Common myeloid progenitor, CD34-positive (primary cell): ENCODE measurements around the gene LHX6.

Experiments used
- CTCF ChIA-PET: fragments of 350-600 bp; sonication (Branson Sonifier 250); formaldehyde crosslinking; loops from one replicate; lab custom pipeline; 2021; ENCODE audit warnings: antibody characterized with exemption; lab: Charles Lee
- POLR2A ChIA-PET: fragments of 350-600 bp; sonication (Branson Sonifier 250); formaldehyde crosslinking; loops from one replicate; lab custom pipeline; 2021; ENCODE audit warnings: antibody characterized with exemption; lab: Charles Lee
- DNase-seq, 3 donors: peaks; one replicate each; pipeline versions ENCODE4 v3.0.0 to v3.0.0-alpha.2; 2013
- H3K27ac ChIP-seq, 2 experiments: 1 replicate in 1 of 2; 2 replicates in 1 of 2; pipeline ENCODE4 v1.7.0; 2013; ENCODE audit warnings: inconsistent platforms in 2 of 2, low read length in 2 of 2, mild to moderate bottlenecking in 2 of 2, low read depth in 1 of 2, moderate library complexity in 1 of 2; ENCODE audit not compliant: severe bottlenecking in 2 of 2, insufficient read depth in 1 of 2, poor library complexity in 1 of 2
- H3K27me3 ChIP-seq, 5 experiments: replicated peaks in 2 of 5; 1 replicate in 3 of 5; 2 replicates in 2 of 5; pipeline versions ENCODE4 v1.6.1 to v1.7.0; 2013; ENCODE audit warnings: low read length in 4 of 5, mild to moderate bottlenecking in 2 of 5, moderate library complexity in 2 of 5, inconsistent platforms in 1 of 5; ENCODE audit not compliant: insufficient read depth in 5 of 5, control insufficient read depth in 4 of 5
- H3K36me3 ChIP-seq, 4 experiments: 1 replicate in 2 of 4; 2 replicates in 2 of 4; pipeline versions ENCODE4 v1.6.1 to v1.7.0; 2013; ENCODE audit warnings: low read length in 3 of 4, control low read depth in 1 of 4, mild to moderate bottlenecking in 1 of 4; ENCODE audit not compliant: control insufficient read depth in 4 of 4, insufficient read depth in 4 of 4
- H3K4me1 ChIP-seq, 4 experiments: 1 replicate in 3 of 4; 2 replicates in 1 of 4; pipeline versions ENCODE4 v1.6.1 to v1.7.1; 2013; ENCODE audit warnings: low read length in 3 of 4, mild to moderate bottlenecking in 3 of 4, control low read depth in 1 of 4, inconsistent platforms in 1 of 4, moderate library complexity in 1 of 4; ENCODE audit not compliant: control insufficient read depth in 4 of 4, insufficient read depth in 4 of 4; ENCODE audit errors: control extremely low read depth in 1 of 4
- H3K4me3 ChIP-seq, 7 experiments: 1 replicate in 4 of 7; 2 replicates in 3 of 7; pipeline versions ENCODE4 v1.5.1 to v1.7.0; 2013; ENCODE audit warnings: mild to moderate bottlenecking in 7 of 7, low read length in 6 of 7, moderate library complexity in 6 of 7, inconsistent platforms in 2 of 7, low read depth in 2 of 7, control low read depth in 1 of 7; ENCODE audit not compliant: insufficient read depth in 4 of 7, control insufficient read depth in 1 of 7; ENCODE audit errors: extremely low read depth in 1 of 7
- H3K9me3 ChIP-seq, 5 experiments: 1 replicate in 4 of 5; 2 replicates in 1 of 5; pipeline versions ENCODE4 v1.6.1 to v1.7.1; 2013; ENCODE audit warnings: low read length in 4 of 5, mild to moderate bottlenecking in 2 of 5, inconsistent platforms in 1 of 5, low read depth in 1 of 5, moderate library complexity in 1 of 5; ENCODE audit not compliant: control insufficient read depth in 4 of 5, insufficient read depth in 2 of 5; ENCODE audit errors: control extremely low read depth in 1 of 5
- WGBS: methylation state at CpG from one replicate; pipeline ENCODE4 v1.1.5; 2013; ENCODE audit not compliant: insufficient coverage; 5-methylcytosine and 5-hydroxymethylcytosine counted together

LHX6 gene

DNA sequence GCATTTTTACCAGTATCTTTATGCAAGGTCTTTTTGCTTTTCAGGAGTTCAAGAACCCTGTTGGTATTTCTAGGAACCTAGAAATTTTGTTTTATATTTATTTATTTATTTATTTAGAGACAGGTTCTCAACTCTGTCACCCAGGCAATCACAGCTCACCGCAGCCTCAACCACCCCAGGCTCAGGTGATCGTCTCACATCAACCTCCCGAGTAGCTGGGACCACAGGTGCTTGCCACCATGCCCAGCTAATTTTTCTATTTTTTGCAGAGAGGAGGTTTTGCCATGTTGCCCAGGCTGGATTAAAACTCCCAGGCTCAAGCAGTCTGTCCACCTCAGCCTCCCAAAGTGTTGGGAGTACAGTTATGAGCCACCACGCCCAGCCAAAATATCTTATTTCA lies 32.9 kb downstream of the LHX6 start:
- no peak overlapping the region for H3K27ac ChIP-seq
- ChIA-PET CTCF (no interaction called here), POLR2A (no interaction called here)
- H3K36me3 ChIP-seq = no peaks in the 10 kb centered on the region
- no peaks in the 10 kb centered on the region for H3K9me3 ChIP-seq
- H3K4me1 ChIP-seq = no peaks in the 10 kb centered on the region
- H3K27me3 ChIP-seq = no peaks in the 10 kb centered on the region
- H3K4me3 ChIP-seq = no peak overlapping the region
- WGBS = 100% methylated on average over 3 of the region's 4 CpGs
- no peak for DNase-seq

DNA sequence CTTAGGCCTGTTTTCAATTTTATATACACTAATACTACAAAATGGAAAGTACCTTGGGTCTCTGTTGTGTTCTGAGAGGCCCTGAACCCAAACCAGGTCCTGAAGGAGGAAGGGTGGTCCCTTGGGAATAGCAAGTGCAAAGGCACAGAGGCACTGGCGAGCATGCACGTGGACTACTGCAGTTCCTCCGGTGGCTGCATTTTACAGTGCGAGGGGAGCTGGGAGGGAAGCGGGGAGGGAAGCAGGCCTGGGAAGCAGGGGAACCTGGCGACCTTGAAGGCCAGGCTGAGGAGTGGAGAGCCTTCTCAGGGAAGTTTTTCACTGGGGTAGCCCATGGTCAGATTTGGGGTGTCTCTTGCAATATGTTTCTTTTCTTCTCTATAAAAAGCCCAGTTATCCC lies 35.1 kb downstream of the LHX6 start:
- H3K4me3 ChIP-seq = no peak overlapping the region
- H3K27ac ChIP-seq = no peak overlapping the region
- H3K4me1 ChIP-seq = no peaks in the 10 kb centered on the region
- POLR2A ChIA-PET = no interaction called here
- CTCF ChIA-PET = interaction anchor here (2.5 kb wide), 1 partner anchor 69 kb away, joined by 7 read pairs; no protein-coding TSS in a partner anchor
- WGBS = 100% methylated on average over 6 of the region's 6 CpGs
- DNase-seq = no peak
- H3K27me3 ChIP-seq = no peaks in the 10 kb centered on the region
- H3K9me3 ChIP-seq = no peaks in the 10 kb centered on the region
- H3K36me3 ChIP-seq = no peaks in the 10 kb centered on the region

DNA sequence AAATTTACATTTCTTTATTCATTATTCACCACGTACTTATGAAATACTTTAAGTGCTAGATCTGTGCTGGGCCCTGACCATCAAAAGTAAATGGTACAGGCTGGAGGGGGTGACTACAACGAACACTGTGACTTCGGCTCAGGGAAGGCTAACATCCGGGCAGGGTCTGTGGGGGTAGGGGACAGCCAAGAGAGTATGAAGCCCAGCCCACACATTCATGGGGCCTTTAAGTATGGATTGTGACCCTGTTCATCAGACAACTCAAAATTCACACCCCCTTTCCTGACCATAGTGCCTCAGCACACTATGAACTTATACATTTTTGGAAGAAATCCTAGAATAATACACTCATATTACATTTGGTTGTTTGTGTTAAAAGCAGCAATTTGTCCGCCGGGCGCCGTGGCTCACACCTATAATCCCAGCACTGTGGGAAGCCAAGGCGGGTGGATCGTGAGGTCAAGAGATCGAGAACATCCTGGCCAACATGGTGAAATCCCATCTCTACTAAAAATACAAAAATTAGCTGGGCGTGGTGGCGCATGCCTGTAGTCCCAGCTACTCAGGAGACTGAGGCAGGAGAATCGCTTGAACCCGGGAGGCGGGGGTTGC lies 35.7 kb downstream of the LHX6 start:
- no peak for DNase-seq
- WGBS = 100% methylated on average over 7 of the region's 16 CpGs
- Histone ChIP-seq H3K27me3 (no peaks in the 10 kb centered on the region), H3K4me3 (no peak overlapping the region), H3K27ac (no peak overlapping the region), H3K36me3 (no peaks in the 10 kb centered on the region), H3K4me1 (no peaks in the 10 kb centered on the region), H3K9me3 (no peaks in the 10 kb centered on the region)
- POLR2A ChIA-PET = no interaction called here
- CTCF ChIA-PET = interaction anchor here (1.7 to 2.5 kb wide), 2 partner anchors 8 to 68 kb away, joined by 4 to 7 read pairs; no protein-coding TSS in a partner anchor

GRCh38 chr9:122192261-122192875 lies 36.4 kb downstream of the LHX6 start:
- DNase-seq = no peak
- ChIA-PET POLR2A (no interaction called here), CTCF (interaction anchor here (1.4 to 2.5 kb wide), 3 partner anchors 9 to 68 kb away, joined by 3 to 7 read pairs (median 4); no protein-coding TSS in a partner anchor)

GRCh38 chr9:122191584-122191983 lies 37.2 kb downstream of the LHX6 start:
- H3K4me3 ChIP-seq = no peak overlapping the region
- 99% methylated on average over 11 of the region's 11 CpGs for WGBS
- CTCF ChIA-PET = interaction anchor here (1.4 to 2.5 kb wide), 3 partner anchors 9 to 67 kb away, joined by 3 to 7 read pairs (median 4); no protein-coding TSS in a partner anchor
- no peaks in the 10 kb centered on the region for H3K27me3 ChIP-seq
- POLR2A ChIA-PET = no interaction called here
- no peaks in the 10 kb centered on the region for H3K36me3 ChIP-seq
- no peaks in the 10 kb centered on the region for H3K9me3 ChIP-seq
- H3K4me1 ChIP-seq = no peaks in the 10 kb centered on the region
- no peak overlapping the region for H3K27ac ChIP-seq
- DNase-seq = no peak

More at GRCh38 chr9:122192261-122192875, 36.4 kb downstream of the LHX6 start:
- H3K27me3 ChIP-seq = no peaks in the 10 kb centered on the region
- no peak overlapping the region for H3K27ac ChIP-seq
- WGBS = 96% methylated on average over 5 of the region's 5 CpGs
- H3K9me3 ChIP-seq = no peaks in the 10 kb centered on the region
- no peaks in the 10 kb centered on the region for H3K4me1 ChIP-seq
- H3K4me3 ChIP-seq = no peak overlapping the region
- no peaks in the 10 kb centered on the region for H3K36me3 ChIP-seq

DNA sequence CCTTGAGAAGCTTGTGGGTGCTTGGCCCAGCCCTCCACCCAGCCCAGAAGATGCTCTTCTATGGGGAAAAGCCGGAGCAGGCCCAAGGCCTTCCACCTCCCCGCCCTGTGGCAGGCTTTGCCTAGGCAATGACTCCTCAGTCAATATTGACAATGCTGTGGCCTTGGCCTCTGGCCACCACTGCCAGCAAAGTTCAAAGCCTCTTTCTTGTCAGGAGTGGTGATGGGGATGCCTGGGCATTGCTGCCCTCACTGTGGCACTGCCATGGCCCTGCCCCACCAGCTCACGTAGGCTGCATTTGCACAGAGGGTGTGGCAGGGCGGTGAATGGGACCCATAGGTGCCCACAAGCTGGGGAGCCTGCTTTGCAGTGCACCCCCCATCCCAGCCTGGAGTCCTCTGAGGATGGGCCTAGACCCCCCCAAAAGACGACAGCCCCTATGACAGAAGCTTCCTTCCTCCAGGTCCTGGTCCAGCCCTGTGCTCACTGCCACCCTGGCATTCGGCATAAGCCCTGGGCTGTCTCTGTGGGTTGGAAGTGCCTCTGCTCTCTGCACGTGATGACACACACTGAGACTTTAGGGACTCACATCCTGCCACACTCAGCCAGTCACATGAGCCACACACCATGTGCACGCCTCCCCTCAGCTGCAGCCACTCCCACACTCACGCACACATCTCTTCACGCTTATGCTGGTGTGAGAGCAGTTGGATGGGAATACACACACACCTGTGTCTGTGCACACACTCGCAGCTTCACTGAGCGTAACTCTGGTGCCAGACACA lies 38.0 kb downstream of the LHX6 start:
- WGBS = 88% methylated on average over 5 of the region's 12 CpGs
- ChIA-PET POLR2A (interaction anchor here (0.6 kb wide), 1 partner anchor 124 kb away, joined by 3 read pairs; no protein-coding TSS in a partner anchor), CTCF (interaction anchor here (1.4 to 2.5 kb wide), 2 partner anchors 21 to 66 kb away, joined by 3 to 7 read pairs; no protein-coding TSS in a partner anchor)
- Histone ChIP-seq H3K9me3 (no peaks in the 10 kb centered on the region), H3K4me3 (no peak overlapping the region), H3K4me1 (no peaks in the 10 kb centered on the region), H3K27me3 (no peaks in the 10 kb centered on the region), H3K27ac (no peak overlapping the region), H3K36me3 (no peaks in the 10 kb centered on the region)
- DNase-seq = peak in 1 of 3 donors; percentile 20
